Right atrium auricular region (tissue), 2 donors: ENCODE measurements around the gene UVRAG. TPM values are rescaled to one million over a fixed set of nuclear protein-coding genes. Genes with fewer than 3 reads are reported as not detected.

Experiments used
- DNase-seq: peaks from one replicate; pipeline ENCODE4 v3.0.0-alpha.2; 2019; ENCODE audit warnings: low spot score
- H3K27ac ChIP-seq, 2 donors: fragments of 200-600 bp; sonication (generic); 1 replicate in 1 of 2; 2 replicates in 1 of 2; pipeline ENCODE4 v1.5.1; 2016 to 2019
- H3K27me3 ChIP-seq, 2 donors: fragments of 200-600 bp; sonication (generic); one replicate each; pipeline versions ENCODE4 v1.5.1 to v1.6.0; 2017 to 2019
- H3K36me3 ChIP-seq: fragments of 200-600 bp; sonication (generic); one replicate; pipeline ENCODE4 v1.5.1; 2016
- H3K4me1 ChIP-seq, 2 donors: fragments of 200-600 bp; sonication (generic); one replicate each; pipeline versions ENCODE4 v1.5.1 to v1.6.0; 2017 to 2019
- H3K4me3 ChIP-seq, 2 donors: fragments of 200-600 bp; sonication (generic); 1 replicate in 1 of 2; 2 replicates in 1 of 2; pipeline ENCODE4 v1.5.1; 2017 to 2019; ENCODE audit warnings: mild to moderate bottlenecking in 1 of 2, moderate library complexity in 1 of 2
- H3K9me3 ChIP-seq, 2 donors: fragments of 200-600 bp; sonication (generic); one replicate each; pipeline ENCODE4 v1.5.1; 2019
- CTCF ChIP-seq, 2 donors: fragments of 200-600 bp; sonication (generic); IDR thresholded peaks; one replicate each; pipeline ENCODE4 v1.5.1; 2019; ENCODE audit warnings: antibody characterized with exemption in 2 of 2
- total RNA-seq, 2 donors: library from RNA; depleted of rRNA; stranded (reverse); fragments of >200 nt; gene quantifications; one replicate each; pipeline ENCODE4 v1.1.0, GENCODE V29; 2016

The UVRAG gene
- total RNA-seq, 2 donors from 2014 or later: 13.2 to 13.9 TPM

- no peaks in the 10 kb centered on the region for H3K9me3 ChIP-seq
- no peak for TF ChIP-seq CTCF (IDR thresholded peaks at IDR 0.05)
- DNase-seq: no peak
Observed at GRCh38 chr11:76190376-76190775, 375.4 kb downstream of the UVRAG start.

More at GRCh38 chr11:76190376-76190775, 375.4 kb downstream of the UVRAG start:
- Histone ChIP-seq H3K27ac (no peak overlapping the region), H3K36me3 (no peaks in the 10 kb centered on the region), H3K4me1 (peaks cover 0 to 18% of the 10 kb centered on the region in 2 donors), H3K27me3 (no peaks in the 10 kb centered on the region), H3K4me3 (no peak overlapping the region)

Other genes starting within 250 kb of the UVRAG start
- 1 to 10 TPM; 6.3 to 8.1 TPM for gene MAP6, start 146.2 kb upstream of the UVRAG start, total RNA-seq
- gene MOGAT2, start 97.4 kb upstream of the UVRAG start, total RNA-seq: not detected
- 10 to 100 TPM in 1 of 2 donors, 1 to 10 TPM in 1; 2.7 to 27.7 TPM for gene DGAT2, start 46.4 kb upstream of the UVRAG start, total RNA-seq